Activated T-helper 1 cell treated with Interleukin-2 at 50 U/mL for 16 hours (primary cell): Measurements from ENCODE around the gene PRELID1.
"Not testable (repeated sequence)": the region's sequence is repeated elsewhere in the genome, so short reads cannot be mapped to it uniquely, and the experiment has no call there.

Experiments
- DNase-seq: peaks from one replicate; pipeline ENCODE4 v3.0.0-alpha.2; 2020; ENCODE audit warnings: low read depth

PRELID1 gene, protein sequence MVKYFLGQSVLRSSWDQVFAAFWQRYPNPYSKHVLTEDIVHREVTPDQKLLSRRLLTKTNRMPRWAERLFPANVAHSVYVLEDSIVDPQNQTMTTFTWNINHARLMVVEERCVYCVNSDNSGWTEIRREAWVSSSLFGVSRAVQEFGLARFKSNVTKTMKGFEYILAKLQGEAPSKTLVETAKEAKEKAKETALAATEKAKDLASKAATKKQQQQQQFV

GRCh38 chr5:177303121-177303924 lies at the start of gene PRELID1, which contains the start of gene RAB24:
Gene PRELID1, plus strand, starts transcription at chr5:177303799. Its CDS starts 187 bp downstream, at chr5:177303986.
Gene RAB24, minus strand, starts transcription at chr5:177303719. Its CDS starts 431 bp downstream, at chr5:177303288.
- peak; percentile 84 for DNase-seq

DNA sequence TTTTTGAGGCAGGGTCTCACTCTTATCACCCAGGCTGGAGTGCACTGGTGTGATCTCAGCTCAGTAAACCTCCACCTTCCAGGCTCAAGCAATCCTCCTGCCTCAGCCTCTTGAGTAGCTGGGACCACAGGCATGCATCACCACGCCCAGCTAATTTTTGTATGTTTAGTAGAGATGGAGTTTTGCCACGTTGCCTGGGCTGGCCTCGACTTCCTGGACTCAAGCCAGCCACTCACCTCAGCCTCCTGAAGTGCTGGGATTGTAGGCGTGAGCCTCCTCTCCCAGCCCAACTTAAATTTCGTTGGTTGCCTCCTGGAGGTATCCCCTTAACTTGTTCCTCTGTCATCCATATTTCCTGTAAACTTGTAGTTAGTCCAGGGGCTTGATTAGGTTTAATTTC lies 47.3 kb upstream of the PRELID1 start:
- no peak for DNase-seq

GRCh38 chr5:177258711-177259110 lies 44.9 kb upstream of the PRELID1 start:
- DNase-seq = not testable (repeated sequence)

GRCh38 chr5:177260961-177261360 lies 42.6 kb upstream of the PRELID1 start:
- no peak for DNase-seq

DNA sequence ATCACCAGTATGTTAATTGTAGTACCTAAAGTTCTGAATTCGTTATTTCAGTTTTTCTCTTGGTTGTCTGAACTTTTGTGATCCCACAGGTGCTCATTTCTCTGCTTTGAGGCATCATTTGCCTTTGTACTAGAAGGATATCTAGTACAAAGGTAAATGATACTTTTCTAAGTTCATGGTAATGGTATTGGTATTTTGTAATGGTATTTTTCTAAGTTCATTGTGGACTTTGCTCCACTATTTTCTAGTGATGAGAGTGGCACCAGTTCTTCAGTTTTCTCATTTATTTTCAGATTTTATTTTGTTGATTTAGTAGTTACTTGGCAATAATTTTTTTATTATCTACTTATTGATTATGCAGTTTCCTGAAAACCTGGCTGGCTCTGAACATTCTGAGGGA lies 42.1 kb upstream of the PRELID1 start:
- no peak for DNase-seq

- no peak for DNase-seq
Measured at GRCh38 chr5:177264178-177264577, 39.4 kb upstream of the PRELID1 start.

DNA sequence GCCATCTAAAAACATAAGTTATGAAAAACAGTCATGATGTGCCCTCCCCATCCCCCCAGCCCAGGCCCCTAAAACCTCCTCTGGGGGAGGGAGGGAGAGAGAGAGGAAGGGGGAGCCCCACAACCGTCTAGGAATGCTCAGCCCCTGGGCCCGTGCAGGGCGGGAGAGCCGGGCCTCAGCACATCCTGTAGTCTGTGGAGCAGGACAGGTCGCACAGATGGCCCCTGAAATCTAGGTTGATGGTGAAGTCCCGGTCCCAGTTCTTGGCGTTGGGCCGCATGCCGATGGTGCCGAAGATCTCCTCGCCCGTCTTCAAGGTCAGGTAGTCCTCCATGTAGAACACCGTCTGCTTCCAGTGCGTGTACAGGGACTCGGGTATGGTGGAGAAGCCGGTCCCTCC lies 38.2 kb upstream of the PRELID1 start:
- DNase-seq = no peak

DNA sequence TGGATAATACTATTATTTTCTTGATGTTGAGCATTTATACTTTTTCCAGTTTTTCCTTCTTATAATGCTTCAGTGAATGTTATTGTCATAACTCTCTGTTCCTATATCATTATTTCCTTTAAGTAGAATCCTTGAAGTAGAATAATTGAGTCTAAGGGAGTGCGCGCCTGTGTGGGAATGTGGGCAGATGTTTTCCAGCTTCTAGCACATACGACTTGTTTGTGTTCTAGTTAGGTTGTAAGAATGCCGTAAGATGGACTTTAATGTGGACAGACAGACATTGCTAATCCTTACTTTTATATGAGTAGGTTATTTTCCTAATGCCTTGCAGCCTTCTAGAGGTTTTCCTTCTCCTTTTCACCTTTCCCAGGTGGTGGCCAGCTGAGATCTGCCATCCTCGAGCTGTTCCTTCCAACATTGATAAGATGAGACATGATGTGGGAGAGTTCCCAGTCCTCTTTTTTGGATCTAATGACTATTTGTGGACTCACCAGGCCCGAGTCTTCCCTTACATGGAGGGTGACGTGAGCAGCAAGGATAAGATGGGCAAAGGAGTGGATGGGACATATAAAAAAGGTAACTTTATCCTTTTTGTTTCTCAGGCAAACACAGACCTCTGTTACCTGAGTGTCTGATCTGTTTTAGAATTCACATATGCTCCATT lies 34.2 kb upstream of the PRELID1 start:
- DNase-seq = no peak

- DNase-seq = no peak
Measured at GRCh38 chr5:177269976-177270375, 33.6 kb upstream of the PRELID1 start.

DNA sequence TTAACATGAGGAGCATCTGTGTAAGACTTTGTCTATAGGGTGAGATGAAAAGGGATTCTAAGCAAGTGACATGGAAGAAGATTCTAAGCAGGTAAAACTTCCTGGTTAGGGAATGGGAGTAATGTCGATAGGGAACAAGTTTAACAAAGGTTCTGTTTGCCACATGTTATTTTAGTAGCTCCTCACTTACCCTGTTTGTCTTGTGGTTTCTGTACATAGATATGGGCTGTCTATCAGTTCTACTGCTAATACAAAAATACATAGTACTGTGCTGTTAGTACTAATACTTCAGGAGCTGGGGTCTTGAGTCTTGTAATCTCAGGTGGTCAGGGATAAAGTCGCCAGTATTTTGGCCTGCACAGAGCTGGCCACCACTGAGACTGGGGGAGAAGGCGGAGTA lies 32.9 kb upstream of the PRELID1 start:
- no peak for DNase-seq

DNA sequence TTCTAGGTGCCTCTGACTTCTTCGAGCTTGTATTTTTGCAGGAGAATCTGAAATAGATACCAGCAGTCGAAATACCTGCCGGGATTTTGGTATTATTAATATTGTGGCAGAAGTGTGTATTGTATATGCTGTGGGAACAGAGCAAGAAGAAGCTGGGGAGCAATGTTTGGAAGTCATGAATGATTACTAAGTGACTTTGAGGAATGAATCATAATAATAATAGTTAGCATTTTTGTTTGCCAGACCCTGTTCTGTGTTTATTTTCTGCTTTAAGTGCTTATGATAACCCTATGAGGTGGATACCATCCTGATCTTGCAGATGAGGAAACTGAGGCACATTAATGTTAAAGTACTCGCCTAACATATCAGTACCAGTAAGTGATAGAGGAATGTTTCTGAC lies 32.5 kb upstream of the PRELID1 start:
- no peak for DNase-seq

GRCh38 chr5:177275883-177276282 lies 27.7 kb upstream of the PRELID1 start:
- no peak for DNase-seq

GRCh38 chr5:177276886-177277285 lies 26.7 kb upstream of the PRELID1 start:
- DNase-seq = no peak

DNA sequence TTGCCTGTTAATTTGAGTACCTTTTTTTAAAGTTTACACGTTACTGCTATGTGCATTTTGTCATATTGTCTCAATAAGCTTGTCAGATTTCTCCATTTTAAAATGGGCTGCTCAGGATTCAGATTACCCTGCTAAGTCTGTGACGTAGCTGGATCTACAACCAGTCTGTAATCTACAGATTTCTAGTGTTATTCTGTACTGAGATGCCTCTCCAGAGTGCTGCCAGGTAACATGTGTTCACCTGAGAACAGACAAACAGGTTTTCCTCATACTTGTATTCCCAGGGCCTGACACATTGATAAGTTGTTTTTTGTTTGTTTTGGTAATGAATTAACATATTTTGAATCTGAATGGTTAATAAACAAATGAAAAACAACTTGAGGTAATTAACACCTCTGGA lies 15.4 kb upstream of the PRELID1 start:
- DNase-seq = no peak

DNA sequence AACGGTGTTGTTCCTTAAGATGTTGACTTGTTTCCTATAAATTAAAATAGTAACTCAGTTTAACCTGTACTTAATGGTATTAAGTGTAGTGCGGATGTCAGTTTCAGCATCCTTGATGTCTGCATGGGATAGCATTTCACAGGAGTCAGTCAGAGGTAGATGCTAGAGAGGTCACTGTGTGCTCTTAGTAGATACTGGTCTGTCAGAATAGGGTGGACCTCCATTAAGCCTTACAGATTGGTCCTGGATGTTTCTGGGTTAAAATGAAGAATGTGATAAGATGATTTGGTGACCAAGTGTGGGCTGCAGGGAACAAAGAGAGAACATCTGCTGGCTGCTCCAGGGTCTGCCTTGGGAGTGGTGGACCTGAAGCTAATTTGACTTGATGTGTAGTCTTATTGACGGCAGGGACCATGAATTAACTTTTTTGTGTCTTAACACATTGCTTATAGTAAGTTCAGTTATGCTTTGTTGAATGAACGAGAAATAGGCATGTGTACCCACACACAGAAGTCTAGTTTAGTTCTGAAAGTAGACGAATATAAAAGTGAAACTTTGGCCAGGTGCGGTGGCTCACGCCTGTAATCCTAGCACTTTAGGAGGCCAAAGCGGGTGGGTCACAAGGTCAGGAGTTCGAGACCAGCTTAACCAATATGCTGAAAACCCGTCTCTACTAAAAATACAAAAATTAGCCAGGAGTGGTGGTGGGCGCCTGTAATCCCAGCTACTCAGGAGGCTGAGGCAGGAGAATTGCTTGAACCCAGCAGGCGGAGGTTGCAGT lies 12.6 kb upstream of the PRELID1 start:
- no peak for DNase-seq

- no peak for DNase-seq
Measured at GRCh38 chr5:177291735-177292134, 11.9 kb upstream of the PRELID1 start.

GRCh38 chr5:177293819-177294581 lies 9.6 kb upstream of the PRELID1 start:
- DNase-seq = no peak

DNA sequence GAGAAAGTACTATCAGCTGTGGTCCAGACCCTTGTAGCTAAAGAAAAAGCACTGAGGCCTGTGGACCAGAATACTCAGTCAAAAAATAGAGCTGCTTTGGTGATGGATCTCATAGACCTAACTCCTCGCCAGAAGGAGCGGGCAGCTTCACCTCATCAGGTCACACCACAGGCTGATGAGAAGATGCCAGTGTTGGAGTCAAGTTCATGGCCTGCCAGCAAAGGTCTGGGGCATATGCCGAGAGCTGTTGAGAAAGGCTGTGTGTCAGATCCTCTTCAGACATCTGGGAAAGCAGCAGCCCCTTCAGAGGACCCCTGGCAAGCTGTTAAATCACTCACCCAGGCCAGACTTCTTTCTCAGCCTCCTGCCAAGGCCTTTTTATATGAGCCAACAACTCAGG lies 9.0 kb upstream of the PRELID1 start:
- DNase-seq = no peak

GRCh38 chr5:177295924-177296323 lies 7.7 kb upstream of the PRELID1 start:
- no peak for DNase-seq

DNA sequence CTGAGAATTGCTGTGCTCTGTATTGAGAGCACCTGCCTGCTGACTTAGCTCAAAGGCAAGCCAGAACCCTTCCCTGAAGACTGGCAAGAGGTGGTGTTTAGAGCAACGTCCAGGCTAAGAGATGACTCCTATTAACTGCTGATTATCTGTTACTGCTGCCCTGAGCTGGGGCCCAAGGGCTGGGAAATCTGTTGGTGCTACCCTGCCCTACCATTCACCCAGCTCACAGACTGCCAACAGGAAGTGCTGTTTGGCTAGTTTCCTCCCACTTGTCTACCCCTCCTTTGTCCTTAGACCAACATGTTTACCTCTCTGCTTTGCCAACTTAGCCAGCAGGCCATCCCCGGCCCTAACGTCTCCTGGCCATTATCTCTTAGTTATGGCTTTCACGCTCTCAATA lies 7.0 kb upstream of the PRELID1 start:
- no peak for DNase-seq

DNA sequence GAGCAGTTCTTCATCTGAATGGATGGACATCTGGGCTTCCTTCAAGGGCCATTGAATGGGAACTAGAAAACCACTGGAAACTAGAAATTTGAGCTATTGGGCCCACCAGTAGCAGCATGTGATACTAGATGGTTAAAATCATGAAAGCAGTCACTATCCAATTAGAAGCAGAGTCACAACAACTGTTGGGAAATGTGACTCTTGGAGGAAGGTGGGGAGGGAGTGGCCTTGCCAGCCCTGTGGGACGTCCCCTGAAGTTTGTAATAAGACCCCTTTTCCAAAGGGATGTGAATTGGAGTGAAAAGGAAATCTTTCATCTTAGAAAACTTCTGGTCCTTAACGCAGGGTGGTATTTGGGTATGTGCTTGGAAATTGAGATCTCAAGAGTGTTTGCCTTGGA lies 5.7 kb upstream of the PRELID1 start:
- DNase-seq = no peak

GRCh38 chr5:177299697-177300096 lies 3.9 kb upstream of the PRELID1 start:
- no peak for DNase-seq
